ENCODE data around the gene CDH24. TPM values are rescaled to one million over a fixed set of nuclear protein-coding genes. Genes with fewer than 3 reads are reported as not detected.

The CDH24 gene
- total and polyA plus RNA-seq, 2 of the 8 experiments (the other 6 are each of a cell fraction or from before 2014, with no cell fraction given) = 18.1 to 27.6 TPM

- Histone ChIP-seq H3K56ac (replicated peaks; ENCODE audit: insufficient read length, low read depth, low read length) (no peak overlapping the region), H3K4ac (replicated peaks; ENCODE audit: insufficient read length, low read depth, low read length) (no peak overlapping the region), H3K36me3 (ENCODE audit: control insufficient read depth in 2 of 4, insufficient read depth in 4 of 4, low read length in 3 of 4) (peaks cover 20 to 87% (median 53%) of the 10 kb centered on the region in 4 experiments), H3K27ac (ENCODE audit: low read depth, low read length) (no peak overlapping the region), H2AFZ (ENCODE audit: low read length) (no peak overlapping the region), H3K14ac (ENCODE audit: insufficient read length) (no peak overlapping the region), H4K91ac (replicated peaks; ENCODE audit: insufficient read length, low read length) (no peak overlapping the region), H3K4me3 (ENCODE audit: extremely low read depth in 1 of 4, insufficient read depth in 2 of 4, low read depth in 3 of 4, low read length in 4 of 4) (no peak overlapping the region), H3K23me2 (ENCODE audit: low read depth, low read length) (no peaks in the 10 kb centered on the region), H3K79me1 (ENCODE audit: low read depth, low read length) (no peaks in the 10 kb centered on the region), H3K27me3 (replicated peaks in 1 of 4; ENCODE audit: control insufficient read depth in 3 of 4, extremely low read depth in 1 of 4, insufficient read depth in 3 of 4, low read length in 3 of 4) (no peaks in the 10 kb centered on the region), H3K79me2 (ENCODE audit: control insufficient read depth in 1 of 2, insufficient read depth in 2 of 2, low read length in 2 of 2) (peaks cover 0 to 14% of the 10 kb centered on the region in 2 experiments; a peak in 2 of 4 replicates), H3K18ac (ENCODE audit: extremely low read depth, low read length) (no peak overlapping the region), H3K23ac (ENCODE audit: insufficient read length) (no peak overlapping the region), H2BK20ac (ENCODE audit: low read length) (no peak overlapping the region), H2BK120ac (replicated peaks; ENCODE audit: low read depth, low read length) (no peak overlapping the region), H2AK5ac (ENCODE audit: low read depth, low read length) (no peak overlapping the region), H3K4me1 (replicated peaks in 1 of 4; ENCODE audit: control insufficient read depth in 3 of 4, insufficient read depth in 4 of 4, low read length in 3 of 4) (no peaks in the 10 kb centered on the region), H2BK12ac (ENCODE audit: low read depth, low read length) (no peak overlapping the region), H2BK15ac (ENCODE audit: low read length) (no peak overlapping the region), H4K8ac (ENCODE audit: extremely low read depth, insufficient read depth, low read length) (no peak overlapping the region), H4K5ac (ENCODE audit: insufficient read length, low read depth, low read length) (no peak overlapping the region), H3K9ac (replicated peaks in 1 of 4; ENCODE audit: extremely low read depth in 1 of 4, low read depth in 3 of 4, low read length in 3 of 4) (no peak overlapping the region), H3K9me3 (ENCODE audit: insufficient read depth in 2 of 2, low read depth in 1 of 2, low read length in 1 of 2) (no peaks in the 10 kb centered on the region), H4K20me1 (replicated peaks in 1 of 2; ENCODE audit: control insufficient read depth in 1 of 2, insufficient read depth in 2 of 2, low read length in 2 of 2) (peaks cover 0 to 1% of the 10 kb centered on the region in 2 experiments), H2BK5ac (ENCODE audit: low read depth, low read length) (no peak overlapping the region), H3K4me2 (ENCODE audit: insufficient read depth in 1 of 2, low read depth in 2 of 2, low read length in 2 of 2) (no peak overlapping the region)
- FAIRE-seq = no peak
- no peak for DNase-seq (ENCODE audit: low read depth in 1 of 2, low spot score in 2 of 2)
- CTCF ChIA-PET (ENCODE audit: partially characterized antibody) = interaction anchor here (0.8 to 3.8 kb wide), 5 partner anchors 9 to 34 kb away, joined by 3 to 18 read pairs (median 4); no protein-coding TSS in a partner anchor
- WGBS, 2 experiments (ENCODE audit: extremely low coverage in 1 of 2, insufficient coverage in 1 of 2, insufficient read length in 1 of 2, insufficient replicate concordance in 2 of 2, low coverage in 1 of 2, low lambda C conversion rate in 2 of 2, missing lambda C conversion rate in 1 of 2) = 92% methylated on average over 1 of the region's 1 CpG; no CpG with 5 or more reads in 1 of the 2 experiments
- POLR2A ChIA-PET (ENCODE audit: partially characterized antibody) = interaction anchor here (0.6 to 5.1 kb wide), 4 partner anchors 8 to 446 kb away, joined by 3 to 24 read pairs (median 10); partner anchors contain the start of genes ACIN1 and C14orf119
- TF ChIP-seq KDM4A (IDR thresholded peaks at IDR 0.05; ENCODE audit: low read depth, low read length, severe bottlenecking) (no peak), HDAC6 (IDR thresholded peaks at IDR 0.05; ENCODE audit: low read depth, low read length) (no peak), GABPA (IDR thresholded peaks at IDR 0.05; ENCODE audit: borderline replicate concordance, insufficient read depth, low read length) (no peak), EZH2 (IDR thresholded peaks at IDR 0.05; ENCODE audit: low read depth, low read length, severe bottlenecking) (no peak), KDM1A (IDR thresholded peaks at IDR 0.05; ENCODE audit: borderline replicate concordance, low read length) (no peak), TBP (IDR thresholded peaks at IDR 0.05; ENCODE audit: low read depth, low read length) (no peak), SP4 (IDR thresholded peaks at IDR 0.05; ENCODE audit: low read length) (no peak), TAF1 (IDR thresholded peaks at IDR 0.05; ENCODE audit: low read depth, low read length) (no peak), TEAD4 (IDR thresholded peaks at IDR 0.05; ENCODE audit: low read depth, low read length) (no peak), YY1 (IDR thresholded peaks at IDR 0.05; ENCODE audit: low read depth, low read length) (no peak), PHF8 (conservative IDR thresholded peaks at IDR 0.05; ENCODE audit: low read depth, low read length) (no peak), CEBPB (IDR thresholded peaks at IDR 0.05; ENCODE audit: low read depth, low read length) (no peak), GTF2F1 (IDR thresholded peaks at IDR 0.05; ENCODE audit: borderline replicate concordance, low read depth, low read length) (no peak), SIRT6 (IDR thresholded peaks at IDR 0.05; ENCODE audit: low read length) (no peak)
These were observed 29.2 kb upstream of the CDH24 start for GRCh38 chr14:23086565-23086964.

Measured in H1 (cell line).